Tibial artery (tissue), 4 donors: ENCODE data around the gene CCDC15.

ENCODE experiments used
- DNase-seq, 2 donors: peaks; one replicate each; pipeline ENCODE4 v3.0.0-alpha.2; 2019
- H3K27ac ChIP-seq, 2 donors: fragments of 200-600 bp; sonication (generic) in 1 of 2; 1 replicate in 1 of 2; 2 replicates in 1 of 2; pipeline ENCODE4 v1.5.1; 2018 to 2019; ENCODE audit warnings: mild to moderate bottlenecking in 1 of 2
- H3K27me3 ChIP-seq, 2 donors: fragments of 200-600 bp; sonication (generic) in 1 of 2; one replicate each; pipeline versions ENCODE4 v1.5.1 to v1.6.0; 2016 to 2019
- H3K36me3 ChIP-seq, 3 donors: fragments of 200-600 bp; sonication (generic) in 2 of 3; one replicate each; pipeline ENCODE4 v1.5.1; 2016 to 2019; ENCODE audit warnings: mild to moderate bottlenecking in 2 of 3
- H3K4me1 ChIP-seq, 4 donors: fragments of 200-600 bp; sonication (generic) in 2 of 4; 1 replicate in 3 of 4; 2 replicates in 1 of 4; pipeline ENCODE4 v1.5.1; 2016 to 2019
- H3K4me3 ChIP-seq, 2 donors: fragments of 200-600 bp; sonication (generic) in 1 of 2; 1 replicate in 1 of 2; 2 replicates in 1 of 2; pipeline ENCODE4 v1.5.1; 2018 to 2019; ENCODE audit warnings: mild to moderate bottlenecking in 2 of 2
- H3K9me3 ChIP-seq, 3 donors: fragments of 200-600 bp; sonication (generic) in 1 of 3; one replicate each; pipeline ENCODE4 v1.5.1; 2016 to 2019
- intact Hi-C: fragments of 100-400 bp; cut with DNase I; formaldehyde crosslinking; loops from one replicate; pipeline ENCODE4 v1.15.0; 2023; ENCODE audit warnings: low total_unique reads
- TF ChIP-seq, protein P1 (sequence below), 2 experiments: fragments of 200-600 bp in 1 of 2; fragments of 450-650 bp in 1 of 2; IDR thresholded peaks; one replicate each; pipeline ENCODE4 v1.5.1; 2017 to 2019; ENCODE audit warnings: antibody characterized with exemption in 2 of 2, mild to moderate bottlenecking in 1 of 2, moderate library complexity in 1 of 2

CCDC15 gene

DNA sequence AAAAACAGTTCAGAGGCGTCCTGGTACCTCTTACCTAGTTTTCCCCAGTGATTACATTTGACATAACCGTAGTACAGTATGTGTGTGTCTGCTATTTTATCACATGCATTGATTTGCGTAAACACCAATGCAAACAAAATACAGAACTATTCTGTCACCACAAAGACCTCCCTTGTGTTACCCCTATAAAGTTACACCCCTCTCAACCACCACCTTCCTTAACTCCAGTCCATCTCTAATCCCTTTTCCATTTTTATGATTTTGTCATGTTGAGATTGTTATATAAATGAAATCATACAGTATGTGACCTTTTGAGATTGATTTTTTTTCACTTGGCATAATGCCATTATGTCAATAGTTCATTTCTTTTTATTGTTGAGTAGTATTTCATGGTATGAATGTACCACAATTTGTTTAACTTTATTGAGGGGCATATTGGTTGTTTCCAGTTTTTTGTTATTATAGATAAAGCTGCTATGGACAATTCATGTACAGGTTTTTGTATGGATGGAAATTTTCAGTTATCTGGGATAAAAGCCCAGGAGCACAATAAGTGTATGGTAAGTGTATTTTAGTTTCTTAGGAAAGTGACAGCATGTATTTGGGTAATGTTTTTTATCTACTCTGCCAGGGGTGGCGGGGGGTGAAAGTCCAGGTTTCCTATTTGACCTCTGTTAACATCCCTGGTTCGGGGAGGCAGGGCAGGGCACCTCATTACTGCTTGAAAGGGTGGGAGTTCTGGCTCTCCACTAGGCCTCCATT, 103.1 kb downstream of the CCDC15 start:
- Histone ChIP-seq H3K36me3 (no peaks in the 10 kb centered on the region), H3K27ac (no peak overlapping the region), H3K4me1 (no peaks in the 10 kb centered on the region), H3K4me3 (no peak overlapping the region), H3K27me3 (no peaks in the 10 kb centered on the region), H3K9me3 (no peaks in the 10 kb centered on the region)
- no peak for DNase-seq
- intact Hi-C loops = no loop called here
- TF ChIP-seq, protein P1, sequence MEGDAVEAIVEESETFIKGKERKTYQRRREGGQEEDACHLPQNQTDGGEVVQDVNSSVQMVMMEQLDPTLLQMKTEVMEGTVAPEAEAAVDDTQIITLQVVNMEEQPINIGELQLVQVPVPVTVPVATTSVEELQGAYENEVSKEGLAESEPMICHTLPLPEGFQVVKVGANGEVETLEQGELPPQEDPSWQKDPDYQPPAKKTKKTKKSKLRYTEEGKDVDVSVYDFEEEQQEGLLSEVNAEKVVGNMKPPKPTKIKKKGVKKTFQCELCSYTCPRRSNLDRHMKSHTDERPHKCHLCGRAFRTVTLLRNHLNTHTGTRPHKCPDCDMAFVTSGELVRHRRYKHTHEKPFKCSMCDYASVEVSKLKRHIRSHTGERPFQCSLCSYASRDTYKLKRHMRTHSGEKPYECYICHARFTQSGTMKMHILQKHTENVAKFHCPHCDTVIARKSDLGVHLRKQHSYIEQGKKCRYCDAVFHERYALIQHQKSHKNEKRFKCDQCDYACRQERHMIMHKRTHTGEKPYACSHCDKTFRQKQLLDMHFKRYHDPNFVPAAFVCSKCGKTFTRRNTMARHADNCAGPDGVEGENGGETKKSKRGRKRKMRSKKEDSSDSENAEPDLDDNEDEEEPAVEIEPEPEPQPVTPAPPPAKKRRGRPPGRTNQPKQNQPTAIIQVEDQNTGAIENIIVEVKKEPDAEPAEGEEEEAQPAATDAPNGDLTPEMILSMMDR (IDR thresholded peaks at IDR 0.05) = no peak

DNA sequence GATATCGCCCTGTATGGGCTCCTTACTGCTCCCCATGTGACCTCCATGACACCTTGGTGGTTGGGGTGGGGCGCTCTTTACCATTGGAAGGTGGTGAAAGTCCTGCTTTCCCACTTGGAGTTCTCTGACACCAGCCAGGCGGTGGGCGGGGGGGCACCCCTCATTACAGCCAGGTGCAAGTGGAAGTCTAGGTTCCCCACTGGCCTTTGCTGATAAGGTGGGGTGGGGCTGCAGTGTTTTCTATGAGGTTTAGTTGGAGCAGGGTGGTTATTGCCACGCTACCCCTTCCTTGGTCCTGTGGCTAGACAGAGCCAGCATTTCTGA, 103.7 kb downstream of the CCDC15 start:
- Histone ChIP-seq H3K27me3 (no peaks in the 10 kb centered on the region), H3K36me3 (no peaks in the 10 kb centered on the region), H3K27ac (no peak overlapping the region), H3K9me3 (no peaks in the 10 kb centered on the region), H3K4me1 (peaks cover 0 to 3% (median 1%) of the 10 kb centered on the region in 4 donors), H3K4me3 (no peak overlapping the region)
- DNase-seq = no peak
- intact Hi-C loops = no loop called here
- TF ChIP-seq, protein P1 (IDR thresholded peaks at IDR 0.05) = no peak

DNA sequence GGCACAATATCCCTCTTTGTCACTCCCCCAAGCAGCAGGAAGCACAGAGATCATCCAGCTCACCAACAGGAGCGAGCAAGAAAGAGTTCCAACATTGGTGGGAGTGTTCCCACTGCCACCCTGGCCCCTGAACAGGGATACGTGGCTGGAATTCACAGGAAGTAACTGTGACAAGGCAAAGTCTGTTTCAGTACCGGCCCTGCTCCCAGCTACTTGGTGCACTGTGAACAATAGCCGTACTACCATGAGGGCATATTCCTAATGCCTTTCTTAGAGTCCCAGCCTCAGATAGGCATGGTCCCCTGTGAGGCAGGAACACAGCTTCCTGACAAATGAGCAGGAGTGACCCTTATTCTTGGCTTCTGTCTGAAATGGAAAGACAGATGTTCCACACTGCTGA, 107.3 kb downstream of the CCDC15 start:
- no peak for DNase-seq
- H3K4me3 ChIP-seq = no peak overlapping the region
- intact Hi-C loops = no loop called here
- no peaks in the 10 kb centered on the region for H3K9me3 ChIP-seq
- no peak overlapping the region for H3K27ac ChIP-seq
- H3K36me3 ChIP-seq = no peaks in the 10 kb centered on the region
- peaks cover 0 to 16% (median 10%) of the 10 kb centered on the region in 4 donors for H3K4me1 ChIP-seq
- TF ChIP-seq, protein P1 (IDR thresholded peaks at IDR 0.05) = no peak
- H3K27me3 ChIP-seq = no peaks in the 10 kb centered on the region

DNA sequence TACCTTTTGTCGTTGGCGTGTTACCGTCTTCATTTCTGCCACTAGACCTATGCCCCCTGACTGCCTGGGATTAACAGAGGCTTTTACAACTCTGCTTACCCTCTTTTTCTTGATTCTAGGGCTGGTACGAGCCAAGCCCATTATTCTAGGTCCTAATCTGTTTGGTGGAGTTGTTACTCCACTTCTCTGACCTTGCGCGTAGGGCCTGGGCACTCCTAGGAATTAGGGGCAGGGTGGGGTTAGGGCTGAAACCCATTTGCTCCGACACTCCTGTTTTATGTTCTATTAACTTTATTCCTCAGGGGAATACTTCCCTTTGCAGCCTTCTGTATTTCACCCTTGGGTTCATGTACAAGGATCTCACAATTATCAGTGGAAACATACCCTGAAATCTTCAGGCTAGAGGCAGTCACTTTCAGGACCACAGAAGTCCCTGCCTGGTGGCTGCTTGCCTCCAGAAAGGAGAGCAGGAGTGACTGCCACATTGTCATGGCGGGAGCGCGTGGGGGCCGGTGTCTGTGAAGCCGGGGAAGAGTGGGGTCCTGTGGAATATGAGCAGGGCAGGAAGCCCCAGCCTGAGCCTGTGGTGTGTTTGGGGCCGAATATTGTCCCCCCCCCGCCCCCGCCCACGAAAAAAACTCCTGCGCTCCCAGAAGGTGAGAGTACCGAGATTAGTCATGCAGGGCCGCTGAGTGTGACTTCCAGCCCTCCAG, 108.4 kb downstream of the CCDC15 start:
- DNase-seq = no peak
- peaks cover 0 to 16% (median 10%) of the 10 kb centered on the region in 4 donors for H3K4me1 ChIP-seq
- peak overlapping the region; percentile 68 to 74 for H3K27ac ChIP-seq
- TF ChIP-seq, protein P1 (IDR thresholded peaks at IDR 0.05) = no peak
- H3K27me3 ChIP-seq = peaks cover 0 to 3% of the 10 kb centered on the region in 2 donors
- intact Hi-C loops = no loop called here
- peak overlapping the region; percentile 61 to 62 for H3K4me3 ChIP-seq
- no peaks in the 10 kb centered on the region for H3K9me3 ChIP-seq
- H3K36me3 ChIP-seq = no peaks in the 10 kb centered on the region

DNA sequence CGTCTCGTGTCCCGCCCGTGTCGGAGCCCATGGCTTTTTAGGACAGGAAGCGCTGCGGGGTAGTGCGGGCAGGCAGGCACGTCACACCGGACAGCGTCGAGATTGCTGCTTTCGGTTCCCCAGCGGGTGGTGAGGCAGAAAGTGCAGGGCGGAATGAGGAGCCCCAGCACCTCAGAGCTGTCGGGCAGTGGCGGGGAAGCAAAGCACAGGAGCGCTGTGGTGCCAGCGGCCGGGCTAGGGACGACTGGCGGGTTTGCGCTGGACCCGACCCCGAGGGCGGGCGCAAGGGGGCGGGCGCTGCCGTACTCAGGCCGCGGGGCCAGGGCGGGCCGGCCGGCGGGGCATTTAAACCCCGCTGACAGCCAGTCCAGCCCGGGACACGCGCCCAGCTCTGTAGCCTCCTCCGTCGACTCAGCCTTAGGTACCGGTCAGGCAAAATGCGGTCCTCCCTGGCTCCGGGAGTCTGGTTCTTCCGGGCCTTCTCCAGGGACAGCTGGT, 109.0 kb downstream of the CCDC15 start, which contains the start of gene SLC37A2:
SLC37A2 (plus strand) TSS at position 375 of the 498 bp plus-strand sequence; CDS start at position 438, 63 bp downstream.
- Histone ChIP-seq H3K27me3 (peaks cover 0 to 3% of the 10 kb centered on the region in 2 donors), H3K36me3 (no peaks in the 10 kb centered on the region), H3K27ac (peak within 1 kb of the TSS; percentile 68 to 74), H3K4me1 (peaks cover 0 to 16% (median 10%) of the 10 kb centered on the region in 4 donors), H3K9me3 (no peaks in the 10 kb centered on the region), H3K4me3 (peak within 1 kb of the TSS; percentile 61 to 62)
- TF ChIP-seq, protein P1 (IDR thresholded peaks at IDR 0.05) = peak in 1 of 2 experiments; percentile 22
- intact Hi-C loops = no loop called here
- DNase-seq = peak; percentile 67 to 83
